Measurements from ENCODE around the gene NTRK3.

- no peak for TF ChIP-seq EGR1 (IDR thresholded peaks at IDR 0.05; ENCODE audit: low read depth in 2 of 2)
- TF ChIP-seq, protein P1, sequence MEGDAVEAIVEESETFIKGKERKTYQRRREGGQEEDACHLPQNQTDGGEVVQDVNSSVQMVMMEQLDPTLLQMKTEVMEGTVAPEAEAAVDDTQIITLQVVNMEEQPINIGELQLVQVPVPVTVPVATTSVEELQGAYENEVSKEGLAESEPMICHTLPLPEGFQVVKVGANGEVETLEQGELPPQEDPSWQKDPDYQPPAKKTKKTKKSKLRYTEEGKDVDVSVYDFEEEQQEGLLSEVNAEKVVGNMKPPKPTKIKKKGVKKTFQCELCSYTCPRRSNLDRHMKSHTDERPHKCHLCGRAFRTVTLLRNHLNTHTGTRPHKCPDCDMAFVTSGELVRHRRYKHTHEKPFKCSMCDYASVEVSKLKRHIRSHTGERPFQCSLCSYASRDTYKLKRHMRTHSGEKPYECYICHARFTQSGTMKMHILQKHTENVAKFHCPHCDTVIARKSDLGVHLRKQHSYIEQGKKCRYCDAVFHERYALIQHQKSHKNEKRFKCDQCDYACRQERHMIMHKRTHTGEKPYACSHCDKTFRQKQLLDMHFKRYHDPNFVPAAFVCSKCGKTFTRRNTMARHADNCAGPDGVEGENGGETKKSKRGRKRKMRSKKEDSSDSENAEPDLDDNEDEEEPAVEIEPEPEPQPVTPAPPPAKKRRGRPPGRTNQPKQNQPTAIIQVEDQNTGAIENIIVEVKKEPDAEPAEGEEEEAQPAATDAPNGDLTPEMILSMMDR (IDR thresholded peaks at IDR 0.05; ENCODE audit: low read depth, low read length, missing input control) = no peak
- TF ChIP-seq GABPA (IDR thresholded peaks at IDR 0.05 in 1 of 2, conservative IDR thresholded peaks at IDR 0.05 in 1 of 2) = no peak
- TF ChIP-seq YY1 (IDR thresholded peaks at IDR 0.05) = no peak
- TF ChIP-seq NR2F2 (IDR thresholded peaks at IDR 0.05) = no peak
- no peak for TF ChIP-seq TAF1 (conservative IDR thresholded peaks at IDR 0.05)
- TF ChIP-seq JUND (IDR thresholded peaks at IDR 0.05) = no peak
- TF ChIP-seq, protein P2, sequence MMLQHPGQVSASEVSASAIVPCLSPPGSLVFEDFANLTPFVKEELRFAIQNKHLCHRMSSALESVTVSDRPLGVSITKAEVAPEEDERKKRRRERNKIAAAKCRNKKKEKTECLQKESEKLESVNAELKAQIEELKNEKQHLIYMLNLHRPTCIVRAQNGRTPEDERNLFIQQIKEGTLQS (IDR thresholded peaks at IDR 0.05) = no peak
- TF ChIP-seq ZBTB33 (IDR thresholded peaks at IDR 0.05) = no peak
- TF ChIP-seq, protein P3, sequence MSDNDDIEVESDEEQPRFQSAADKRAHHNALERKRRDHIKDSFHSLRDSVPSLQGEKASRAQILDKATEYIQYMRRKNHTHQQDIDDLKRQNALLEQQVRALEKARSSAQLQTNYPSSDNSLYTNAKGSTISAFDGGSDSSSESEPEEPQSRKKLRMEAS (IDR thresholded peaks at IDR 0.05) = no peak
- TF ChIP-seq, protein P4, sequence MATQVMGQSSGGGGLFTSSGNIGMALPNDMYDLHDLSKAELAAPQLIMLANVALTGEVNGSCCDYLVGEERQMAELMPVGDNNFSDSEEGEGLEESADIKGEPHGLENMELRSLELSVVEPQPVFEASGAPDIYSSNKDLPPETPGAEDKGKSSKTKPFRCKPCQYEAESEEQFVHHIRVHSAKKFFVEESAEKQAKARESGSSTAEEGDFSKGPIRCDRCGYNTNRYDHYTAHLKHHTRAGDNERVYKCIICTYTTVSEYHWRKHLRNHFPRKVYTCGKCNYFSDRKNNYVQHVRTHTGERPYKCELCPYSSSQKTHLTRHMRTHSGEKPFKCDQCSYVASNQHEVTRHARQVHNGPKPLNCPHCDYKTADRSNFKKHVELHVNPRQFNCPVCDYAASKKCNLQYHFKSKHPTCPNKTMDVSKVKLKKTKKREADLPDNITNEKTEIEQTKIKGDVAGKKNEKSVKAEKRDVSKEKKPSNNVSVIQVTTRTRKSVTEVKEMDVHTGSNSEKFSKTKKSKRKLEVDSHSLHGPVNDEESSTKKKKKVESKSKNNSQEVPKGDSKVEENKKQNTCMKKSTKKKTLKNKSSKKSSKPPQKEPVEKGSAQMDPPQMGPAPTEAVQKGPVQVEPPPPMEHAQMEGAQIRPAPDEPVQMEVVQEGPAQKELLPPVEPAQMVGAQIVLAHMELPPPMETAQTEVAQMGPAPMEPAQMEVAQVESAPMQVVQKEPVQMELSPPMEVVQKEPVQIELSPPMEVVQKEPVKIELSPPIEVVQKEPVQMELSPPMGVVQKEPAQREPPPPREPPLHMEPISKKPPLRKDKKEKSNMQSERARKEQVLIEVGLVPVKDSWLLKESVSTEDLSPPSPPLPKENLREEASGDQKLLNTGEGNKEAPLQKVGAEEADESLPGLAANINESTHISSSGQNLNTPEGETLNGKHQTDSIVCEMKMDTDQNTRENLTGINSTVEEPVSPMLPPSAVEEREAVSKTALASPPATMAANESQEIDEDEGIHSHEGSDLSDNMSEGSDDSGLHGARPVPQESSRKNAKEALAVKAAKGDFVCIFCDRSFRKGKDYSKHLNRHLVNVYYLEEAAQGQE (IDR thresholded peaks at IDR 0.05) = no peak
- TF ChIP-seq FOXA2 (IDR thresholded peaks at IDR 0.05) = no peak
- TF ChIP-seq RXRA (IDR thresholded peaks at IDR 0.05) = no peak
Measured at GRCh38 chr15:87907676-87908446, 348.7 kb downstream of the NTRK3 start.
